ENCODE data around the gene LMTK2. TPM values are rescaled to one million over a fixed set of nuclear protein-coding genes. Genes with fewer than 3 reads are reported as not detected.

LMTK2 gene
- total RNA-seq, 1 donor from 2014 or later = 21.6 TPM

DNA sequence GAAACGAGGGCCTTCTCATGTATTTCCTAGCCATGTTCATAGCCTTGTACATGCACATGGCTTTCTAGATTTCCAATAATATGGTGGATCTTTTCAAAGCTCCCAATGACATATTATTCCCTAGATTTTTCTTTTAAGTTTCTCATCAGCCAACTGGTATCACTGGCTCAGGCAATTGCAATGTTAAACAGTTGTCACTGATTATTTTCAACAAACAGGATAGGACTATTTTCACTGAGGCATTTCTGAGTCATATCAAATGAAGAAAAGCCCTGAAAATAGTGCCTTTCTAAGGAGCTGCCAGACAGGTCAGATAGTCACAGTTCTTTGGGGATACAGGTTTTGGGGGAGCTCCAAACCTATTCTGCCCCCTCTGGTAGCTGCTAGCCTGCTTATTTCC is 4.5 kb upstream of the LMTK2 start:
- intact Hi-C loops (cut with DNase I) = no loop called here
- Histone ChIP-seq H3K36me3 (no peaks in the 10 kb centered on the region), H3K4me1 (peaks cover 6% of the 10 kb centered on the region), H3K4me3 (no peak overlapping the region), H3K9me3 (peaks cover 15% of the 10 kb centered on the region), H3K27me3 (no peaks in the 10 kb centered on the region), H3K27ac (no peak overlapping the region)
- no peak for DNase-seq (ENCODE audit: extremely low spot score in 2 of 2)
- TF ChIP-seq, protein P1, sequence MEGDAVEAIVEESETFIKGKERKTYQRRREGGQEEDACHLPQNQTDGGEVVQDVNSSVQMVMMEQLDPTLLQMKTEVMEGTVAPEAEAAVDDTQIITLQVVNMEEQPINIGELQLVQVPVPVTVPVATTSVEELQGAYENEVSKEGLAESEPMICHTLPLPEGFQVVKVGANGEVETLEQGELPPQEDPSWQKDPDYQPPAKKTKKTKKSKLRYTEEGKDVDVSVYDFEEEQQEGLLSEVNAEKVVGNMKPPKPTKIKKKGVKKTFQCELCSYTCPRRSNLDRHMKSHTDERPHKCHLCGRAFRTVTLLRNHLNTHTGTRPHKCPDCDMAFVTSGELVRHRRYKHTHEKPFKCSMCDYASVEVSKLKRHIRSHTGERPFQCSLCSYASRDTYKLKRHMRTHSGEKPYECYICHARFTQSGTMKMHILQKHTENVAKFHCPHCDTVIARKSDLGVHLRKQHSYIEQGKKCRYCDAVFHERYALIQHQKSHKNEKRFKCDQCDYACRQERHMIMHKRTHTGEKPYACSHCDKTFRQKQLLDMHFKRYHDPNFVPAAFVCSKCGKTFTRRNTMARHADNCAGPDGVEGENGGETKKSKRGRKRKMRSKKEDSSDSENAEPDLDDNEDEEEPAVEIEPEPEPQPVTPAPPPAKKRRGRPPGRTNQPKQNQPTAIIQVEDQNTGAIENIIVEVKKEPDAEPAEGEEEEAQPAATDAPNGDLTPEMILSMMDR (IDR thresholded peaks at IDR 0.05) = no peak
- TF ChIP-seq POLR2AphosphoS5 (IDR thresholded peaks at IDR 0.05; ENCODE audit: insufficient read depth in 1 of 2, low read depth in 1 of 2) (no peak), POLR2A (IDR thresholded peaks at IDR 0.05) (no peak)

DNA sequence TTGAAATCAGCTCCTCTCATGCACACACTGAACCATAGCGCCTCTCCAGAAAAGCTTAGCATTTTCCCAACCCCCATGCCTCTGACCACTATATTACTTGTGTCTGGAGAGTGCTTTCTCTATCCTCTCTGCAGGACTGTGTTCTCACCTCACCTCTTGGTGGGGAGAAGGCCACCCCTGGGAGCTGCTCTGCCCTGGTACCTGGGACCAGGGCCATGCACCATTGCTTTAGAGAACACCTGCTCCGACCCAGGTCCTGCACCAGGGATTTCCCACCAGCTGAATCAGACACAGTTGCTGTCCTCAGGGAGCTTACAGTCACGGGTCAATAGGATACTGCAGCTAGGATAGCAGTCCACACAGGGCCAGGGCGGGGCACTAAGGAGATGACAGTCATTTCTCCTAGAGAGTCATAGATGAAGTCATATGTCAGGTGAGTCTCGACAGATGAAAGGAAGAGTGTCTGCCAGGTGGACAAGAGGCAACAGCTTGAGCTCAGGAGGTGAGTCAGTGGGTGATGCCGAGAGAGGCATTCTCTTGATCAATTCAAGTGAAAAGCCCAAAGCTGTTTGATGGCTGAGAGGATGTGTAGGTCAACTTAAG is 619 bp upstream of the LMTK2 start:
- H3K4me3 ChIP-seq = peak overlapping the region in 1 of 2 donors; percentile 89
- TF ChIP-seq, protein P1 (IDR thresholded peaks at IDR 0.05) = no peak
- no peak for TF ChIP-seq POLR2AphosphoS5 (IDR thresholded peaks at IDR 0.05; ENCODE audit: insufficient read depth in 1 of 2, low read depth in 1 of 2)
- no peak for TF ChIP-seq POLR2A (IDR thresholded peaks at IDR 0.05)
- H3K36me3 ChIP-seq = no peaks in the 10 kb centered on the region
- DNase-seq (ENCODE audit: extremely low spot score in 2 of 2) = no peak
- H3K9me3 ChIP-seq = no peaks in the 10 kb centered on the region
- no peaks in the 10 kb centered on the region for H3K27me3 ChIP-seq
- H3K27ac ChIP-seq = no peak overlapping the region
- intact Hi-C loops (cut with DNase I) = loop anchor here (2.0 kb wide), 1 partner anchor 65 kb away; no protein-coding TSS in a partner anchor
- H3K4me1 ChIP-seq = peaks cover 32% of the 10 kb centered on the region

DNA sequence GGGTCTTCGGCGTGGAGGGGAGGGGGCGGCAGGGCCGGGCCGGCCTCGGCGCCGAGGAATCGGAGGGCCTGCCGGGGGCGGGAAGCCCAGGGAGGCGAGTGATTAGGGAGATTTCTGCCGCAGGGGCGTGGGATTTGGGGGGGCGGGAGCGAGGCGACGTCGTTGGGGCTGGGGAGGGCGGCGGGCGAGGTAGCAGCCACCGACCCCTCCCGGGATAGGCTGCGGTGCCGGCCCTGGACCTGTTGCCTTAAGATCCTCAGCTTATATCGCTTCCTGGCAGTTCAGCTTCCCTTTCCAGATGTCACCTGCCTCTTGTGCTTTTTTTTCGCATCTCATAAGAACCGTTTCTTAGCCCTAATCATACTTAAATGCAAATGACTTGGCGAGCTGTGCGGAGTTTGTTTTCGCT is 655 bp downstream of the LMTK2 start:
- no peak for DNase-seq (ENCODE audit: extremely low spot score in 2 of 2)
- peak overlapping the region; percentile 67 for H3K27ac ChIP-seq
- TF ChIP-seq, protein P1 (IDR thresholded peaks at IDR 0.05) = no peak
- TF ChIP-seq POLR2AphosphoS5 (IDR thresholded peaks at IDR 0.05; ENCODE audit: insufficient read depth in 1 of 2, low read depth in 1 of 2) (no peak), POLR2A (IDR thresholded peaks at IDR 0.05) (no peak)
- H3K36me3 ChIP-seq = no peaks in the 10 kb centered on the region
- H3K27me3 ChIP-seq = no peaks in the 10 kb centered on the region
- peaks cover 37% of the 10 kb centered on the region for H3K4me1 ChIP-seq
- peak overlapping the region; percentile 89 to 100 for H3K4me3 ChIP-seq
- intact Hi-C loops (cut with DNase I) = no loop called here
- H3K9me3 ChIP-seq = no peaks in the 10 kb centered on the region

DNA sequence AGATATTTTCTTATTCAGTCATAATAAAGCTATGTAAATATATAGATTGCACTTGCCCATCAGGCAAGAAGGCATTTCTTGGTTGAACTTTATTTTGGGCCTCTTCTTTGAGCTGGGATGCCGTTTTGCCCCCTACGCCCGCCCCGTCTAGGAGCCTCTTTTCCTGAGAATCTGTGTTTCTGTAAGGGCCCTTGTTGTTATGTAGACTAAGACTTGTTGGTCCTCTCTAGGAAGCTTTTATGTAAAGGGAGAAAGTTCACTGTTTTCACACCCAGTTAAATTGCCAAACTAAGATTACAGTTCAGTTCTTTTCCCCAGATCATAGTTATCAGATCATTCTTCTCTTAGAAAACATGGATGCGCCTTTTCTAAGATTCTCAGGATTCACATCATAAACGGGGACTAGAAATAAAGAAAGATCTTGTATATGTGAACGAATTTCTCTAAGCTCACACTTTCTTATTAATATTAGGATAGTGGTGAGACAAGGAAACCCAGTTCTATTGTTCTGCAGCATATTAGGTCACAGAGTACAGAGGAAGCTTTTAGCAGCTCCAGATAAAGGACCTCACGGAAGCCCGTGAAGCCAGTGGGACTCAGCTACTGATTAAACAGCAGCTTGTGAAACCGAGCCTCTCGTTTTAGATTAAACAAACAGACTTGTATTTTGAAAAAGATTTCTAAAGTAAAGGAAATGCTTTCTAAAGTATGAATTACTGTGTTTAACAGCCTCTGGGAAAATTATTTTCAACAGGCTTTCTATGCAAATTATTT is 3.8 kb downstream of the LMTK2 start:
- H3K36me3 ChIP-seq = no peaks in the 10 kb centered on the region
- H3K9me3 ChIP-seq = no peaks in the 10 kb centered on the region
- no peak overlapping the region for H3K27ac ChIP-seq
- TF ChIP-seq POLR2A (IDR thresholded peaks at IDR 0.05) (no peak), POLR2AphosphoS5 (IDR thresholded peaks at IDR 0.05; ENCODE audit: insufficient read depth in 1 of 2, low read depth in 1 of 2) (no peak)
- TF ChIP-seq, protein P1 (IDR thresholded peaks at IDR 0.05) = no peak
- H3K4me3 ChIP-seq = no peak overlapping the region
- peaks cover 37% of the 10 kb centered on the region for H3K4me1 ChIP-seq
- no peaks in the 10 kb centered on the region for H3K27me3 ChIP-seq
- intact Hi-C loops (cut with DNase I) = loop anchor here (5.0 kb wide), 1 partner anchor 52 kb away; no protein-coding TSS in a partner anchor
- no peak for DNase-seq (ENCODE audit: extremely low spot score in 2 of 2)

DNA sequence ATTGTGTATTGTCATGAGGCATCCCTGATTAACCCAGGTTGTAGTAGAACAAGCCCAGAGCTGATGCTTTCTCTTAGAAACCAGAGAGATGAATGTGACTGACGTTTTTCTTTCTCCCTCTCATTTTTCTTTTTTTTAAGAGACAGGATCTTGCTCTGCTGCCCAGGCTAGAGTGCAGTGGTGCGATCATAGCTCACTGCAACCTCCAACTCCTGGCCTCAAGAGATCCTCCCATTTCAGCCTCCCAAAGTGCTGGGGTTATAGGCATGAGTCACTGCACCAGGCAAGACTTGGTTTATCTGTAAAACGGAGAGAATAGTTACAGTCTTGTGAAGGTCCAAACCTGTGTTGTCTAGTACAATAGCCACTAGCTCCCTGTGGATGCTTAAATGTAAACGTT is 5.4 kb downstream of the LMTK2 start:
- H3K4me3 ChIP-seq = no peak overlapping the region
- no peak for TF ChIP-seq POLR2A (IDR thresholded peaks at IDR 0.05)
- TF ChIP-seq, protein P1 (IDR thresholded peaks at IDR 0.05) = no peak
- TF ChIP-seq POLR2AphosphoS5 (IDR thresholded peaks at IDR 0.05; ENCODE audit: insufficient read depth in 1 of 2, low read depth in 1 of 2) = no peak
- H3K9me3 ChIP-seq = no peaks in the 10 kb centered on the region
- H3K27me3 ChIP-seq = no peaks in the 10 kb centered on the region
- no peak overlapping the region for H3K27ac ChIP-seq
- no peak for DNase-seq (ENCODE audit: extremely low spot score in 2 of 2)
- intact Hi-C loops (cut with DNase I) = loop anchor here (5.0 kb wide), 1 partner anchor 50 kb away; no protein-coding TSS in a partner anchor
- H3K36me3 ChIP-seq = no peaks in the 10 kb centered on the region
- H3K4me1 ChIP-seq = peaks cover 31% of the 10 kb centered on the region
